Testis (tissue), 3 donors: ENCODE results near the gene G6PC1. TPM values are rescaled to one million over a fixed set of nuclear protein-coding genes. Genes with fewer than 3 reads are reported as not detected.
"Not testable (repeated sequence)": the region's sequence is repeated elsewhere in the genome, so short reads cannot be mapped to it uniquely, and the experiment has no call there.

ENCODE experiments used
- DNase-seq: peaks from one replicate; pipeline ENCODE4 v3.0.0-alpha.2; 2019
- H3K27ac ChIP-seq, 2 donors: fragments of 200-600 bp; sonication (generic); one replicate each; pipeline ENCODE4 v1.5.1; 2019
- H3K27me3 ChIP-seq: fragments of 200-600 bp; sonication (generic); one replicate; pipeline ENCODE4 v1.5.1; 2019
- H3K36me3 ChIP-seq: fragments of 200-600 bp; sonication (generic); one replicate; pipeline ENCODE4 v1.5.1; 2017; ENCODE audit warnings: low read depth; ENCODE audit errors: missing control alignments
- H3K4me1 ChIP-seq: fragments of 200-600 bp; sonication (generic); one replicate; pipeline ENCODE4 v1.5.1; 2019
- H3K4me3 ChIP-seq, 2 donors: fragments of 200-600 bp; sonication (generic); one replicate each; pipeline ENCODE4 v1.5.1; 2017 to 2019
- H3K9me3 ChIP-seq: fragments of 200-600 bp; sonication (generic); one replicate; pipeline ENCODE4 v1.5.1; 2017
- POLR2A ChIP-seq: fragments of 450-650 bp; IDR thresholded peaks from one replicate; pipeline ENCODE4 v1.6.1; 2017; ENCODE audit warnings: antibody characterized with exemption, mild to moderate bottlenecking, moderate library complexity
- WGBS, 2 donors: methylation state at CpG; one replicate each; pipeline ENCODE4 v1.1.5; 2018; 5-methylcytosine and 5-hydroxymethylcytosine counted together
- intact Hi-C: fragments of 100-400 bp; cut with DNase I; formaldehyde crosslinking; loops from one replicate; pipeline ENCODE4 v1.15.1; 2023; ENCODE audit warnings: low total_unique reads
- polyA plus RNA-seq: library from polyadenylated mRNA; stranded (reverse); fragments of 350-450 nt; fragmentation: Illumina TruSeq; extraction: RNeasy Lipid Tissue Mini Kit (QIAGEN cat#74804); gene quantifications from one replicate; pipeline ENCODE4 v1.2.3, GENCODE V29; 2014; ENCODE audit warnings: low read depth, low replicate concordance; ENCODE audit not compliant: insufficient read depth
- total RNA-seq, 2 donors: library from RNA; depleted of rRNA; stranded (reverse); fragments of >200 nt; gene quantifications; one replicate each; pipeline ENCODE4 v1.2.3, GENCODE V29; 2016
- TF ChIP-seq, protein P1 (sequence below), 3 experiments: fragments of 450-650 bp in 2 of 3; fragments of 200-600 bp in 1 of 3; sonication (generic) in 1 of 3; IDR thresholded peaks; one replicate each; pipeline ENCODE4 v1.5.1; 2016 to 2019; ENCODE audit warnings: antibody characterized with exemption in 3 of 3, mild to moderate bottlenecking in 2 of 3, moderate library complexity in 1 of 3

G6PC1 gene
- total and polyA plus RNA-seq, 3 donors from 2014 or later: 0.06 to 0.26 TPM; not detected in 1

GRCh38 chr17:42880776-42881310 is 19.8 kb upstream of the G6PC1 start:
- H3K4me3 ChIP-seq: no peak overlapping the region
- WGBS, 2 donors: 86 to 87% methylated on average over 5 of the region's 5 CpGs
- H3K27me3 ChIP-seq: no peaks in the 10 kb centered on the region
- no peaks in the 10 kb centered on the region for H3K4me1 ChIP-seq
- H3K9me3 ChIP-seq: no peaks in the 10 kb centered on the region
- no peaks in the 10 kb centered on the region for H3K36me3 ChIP-seq
- intact Hi-C loops: no loop called here
- H3K27ac ChIP-seq: no peak overlapping the region
- no peak for TF ChIP-seq POLR2A
- TF ChIP-seq, protein P1, sequence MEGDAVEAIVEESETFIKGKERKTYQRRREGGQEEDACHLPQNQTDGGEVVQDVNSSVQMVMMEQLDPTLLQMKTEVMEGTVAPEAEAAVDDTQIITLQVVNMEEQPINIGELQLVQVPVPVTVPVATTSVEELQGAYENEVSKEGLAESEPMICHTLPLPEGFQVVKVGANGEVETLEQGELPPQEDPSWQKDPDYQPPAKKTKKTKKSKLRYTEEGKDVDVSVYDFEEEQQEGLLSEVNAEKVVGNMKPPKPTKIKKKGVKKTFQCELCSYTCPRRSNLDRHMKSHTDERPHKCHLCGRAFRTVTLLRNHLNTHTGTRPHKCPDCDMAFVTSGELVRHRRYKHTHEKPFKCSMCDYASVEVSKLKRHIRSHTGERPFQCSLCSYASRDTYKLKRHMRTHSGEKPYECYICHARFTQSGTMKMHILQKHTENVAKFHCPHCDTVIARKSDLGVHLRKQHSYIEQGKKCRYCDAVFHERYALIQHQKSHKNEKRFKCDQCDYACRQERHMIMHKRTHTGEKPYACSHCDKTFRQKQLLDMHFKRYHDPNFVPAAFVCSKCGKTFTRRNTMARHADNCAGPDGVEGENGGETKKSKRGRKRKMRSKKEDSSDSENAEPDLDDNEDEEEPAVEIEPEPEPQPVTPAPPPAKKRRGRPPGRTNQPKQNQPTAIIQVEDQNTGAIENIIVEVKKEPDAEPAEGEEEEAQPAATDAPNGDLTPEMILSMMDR (IDR thresholded peaks at IDR 0.05): no peak
- DNase-seq: no peak

DNA sequence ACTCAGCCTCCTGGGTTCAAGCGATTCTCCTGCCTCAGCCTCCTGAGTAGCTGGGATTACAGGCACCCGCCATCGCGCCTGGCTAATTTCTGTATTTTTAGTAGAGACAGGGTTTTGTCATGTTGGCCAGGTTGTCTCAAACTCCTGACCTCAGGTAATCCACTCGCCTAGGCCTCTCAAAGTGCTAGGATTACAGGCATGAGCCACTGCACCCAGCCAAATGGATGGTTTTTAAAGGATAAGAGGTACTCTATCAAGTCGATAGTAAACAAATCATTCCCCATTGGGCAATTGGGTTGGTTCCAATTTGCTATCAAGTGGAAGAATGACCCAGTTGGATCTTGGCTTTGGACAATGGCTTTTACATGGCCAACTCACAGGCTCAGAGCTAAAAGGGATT is 18.9 kb upstream of the G6PC1 start:
- intact Hi-C loops, DNase-seq, H3K27ac ChIP-seq, H3K4me1 ChIP-seq, H3K4me3 ChIP-seq, H3K9me3 ChIP-seq, H3K36me3 ChIP-seq, H3K27me3 ChIP-seq: not testable (repeated sequence)
- WGBS, 2 donors: 92 to 95% methylated on average over 6 of the region's 6 CpGs

GRCh38 chr17:42882166-42882565 is 18.4 kb upstream of the G6PC1 start:
- H3K36me3 ChIP-seq: no peaks in the 10 kb centered on the region
- no peaks in the 10 kb centered on the region for H3K4me1 ChIP-seq
- H3K27ac ChIP-seq: no peak overlapping the region
- H3K9me3 ChIP-seq: no peaks in the 10 kb centered on the region
- no peak for DNase-seq
- H3K4me3 ChIP-seq: no peak overlapping the region
- intact Hi-C loops: no loop called here
- WGBS, 2 donors: 78 to 79% methylated on average over 8 of the region's 8 CpGs
- no peak for TF ChIP-seq POLR2A
- TF ChIP-seq, protein P1 (IDR thresholded peaks at IDR 0.05): no peak
- H3K27me3 ChIP-seq: no peaks in the 10 kb centered on the region

DNA sequence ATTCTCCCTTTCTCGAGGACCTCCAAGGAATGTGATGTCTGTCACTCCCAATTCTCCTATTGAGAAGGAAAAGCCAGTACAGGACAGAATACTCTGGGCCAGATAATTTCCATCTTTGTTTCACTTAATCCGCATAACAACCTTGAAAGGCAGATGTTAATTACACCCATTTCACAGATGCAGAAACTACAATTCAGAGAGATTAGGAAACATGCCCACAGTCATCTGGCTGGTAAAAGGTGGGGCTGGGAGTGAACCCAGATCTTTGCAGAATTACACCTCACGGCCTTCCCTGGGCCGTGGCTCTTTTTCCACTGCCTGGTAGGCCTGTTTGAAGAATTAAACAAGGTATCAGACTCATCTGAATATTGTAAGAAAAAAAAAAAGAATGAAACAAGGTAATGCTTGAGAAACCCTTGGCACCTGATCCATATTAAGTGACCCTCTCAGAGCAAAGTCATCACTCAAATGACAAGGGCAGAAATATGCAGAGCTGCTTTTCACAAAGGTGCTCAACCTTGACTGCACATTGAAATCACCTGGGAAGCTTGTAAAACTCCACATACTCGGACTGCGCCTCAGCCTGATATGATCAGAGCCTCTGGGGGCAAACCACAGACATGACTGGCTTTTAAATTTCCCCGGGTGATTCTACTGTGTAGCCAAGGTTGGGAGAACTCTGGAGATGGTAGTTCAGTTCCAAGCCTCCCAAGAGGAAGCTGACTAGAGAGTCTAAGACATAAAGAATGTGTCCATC is 16.6 kb upstream of the G6PC1 start:
- TF ChIP-seq POLR2A: no peak
- TF ChIP-seq, protein P1 (IDR thresholded peaks at IDR 0.05): no peak
- intact Hi-C loops: no loop called here
- no peak for DNase-seq
- H3K4me3 ChIP-seq: no peak overlapping the region
- 88 to 92% methylated on average over 7 of the region's 7 CpGs for WGBS, 2 donors
- no peaks in the 10 kb centered on the region for H3K36me3 ChIP-seq
- no peaks in the 10 kb centered on the region for H3K9me3 ChIP-seq
- H3K27ac ChIP-seq: no peak overlapping the region
- no peaks in the 10 kb centered on the region for H3K4me1 ChIP-seq
- no peaks in the 10 kb centered on the region for H3K27me3 ChIP-seq

DNA sequence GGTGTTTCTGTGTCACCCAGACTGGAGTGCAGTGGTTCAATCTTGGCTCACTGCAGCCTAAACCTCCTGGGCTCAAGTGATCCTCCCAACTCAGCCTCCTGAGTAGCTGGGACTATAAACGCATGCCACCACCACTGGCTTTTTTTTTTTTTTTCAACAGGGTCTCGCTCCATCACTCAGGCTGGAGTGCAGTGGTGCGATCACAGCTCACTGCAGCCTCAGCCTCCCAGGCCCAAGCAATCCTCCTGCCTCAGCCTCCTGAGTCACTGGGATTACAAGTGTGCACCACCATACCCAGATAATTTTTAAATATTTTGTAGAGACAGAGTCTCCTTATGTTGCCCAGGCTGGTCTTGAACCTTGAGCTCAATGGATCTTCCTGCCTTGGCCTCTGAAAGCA is 14.8 kb upstream of the G6PC1 start:
- H3K27me3 ChIP-seq, DNase-seq, H3K27ac ChIP-seq, intact Hi-C loops, H3K4me1 ChIP-seq, H3K9me3 ChIP-seq, H3K36me3 ChIP-seq, H3K4me3 ChIP-seq: not testable (repeated sequence)
- WGBS, 2 donors: 86 to 98% methylated on average over 3 of the region's 3 CpGs
